Ishikawa (cell line): ENCODE results near the gene TBC1D22A.

ENCODE experiments used
- CEBPB ChIP-seq: IDR thresholded peaks from 2 replicates; pipeline ENCODE4 v1.6.1; 2012
- CREB1 ChIP-seq: IDR thresholded peaks from 2 replicates; pipeline ENCODE4 v1.6.1; 2012; ENCODE audit warnings: low read depth
- EGR1 ChIP-seq: IDR thresholded peaks from 2 replicates; pipeline ENCODE4 v1.6.1; 2012
- EP300 ChIP-seq: IDR thresholded peaks from 2 replicates; pipeline ENCODE4 v1.6.1; 2012; ENCODE audit warnings: borderline replicate concordance
- MAX ChIP-seq: IDR thresholded peaks from 2 replicates; pipeline ENCODE4 v1.6.1; 2012
- RAD21 ChIP-seq: IDR thresholded peaks from 2 replicates; pipeline ENCODE4 v1.6.1; 2012; ENCODE audit warnings: low read depth
- REST ChIP-seq: IDR thresholded peaks from 2 replicates; pipeline ENCODE4 v1.6.1; 2012; ENCODE audit warnings: low read depth, mild to moderate bottlenecking
- TCF12 ChIP-seq: IDR thresholded peaks from 2 replicates; pipeline ENCODE4 v1.6.1; 2012; ENCODE audit warnings: low read depth
- TEAD4 ChIP-seq: IDR thresholded peaks from 2 replicates; pipeline ENCODE4 v1.6.1; 2012
- YY1 ChIP-seq: IDR thresholded peaks from 2 replicates; pipeline ENCODE4 v1.6.1; 2012; ENCODE audit warnings: low read depth

GRCh38 chr22:46763051-46763705, 728 bp downstream of the TBC1D22A start:
- TF ChIP-seq CREB1 (no peak), CEBPB (no peak), YY1 (no peak), RAD21 (no peak), EGR1 (no peak), TCF12 (no peak), EP300 (no peak), REST (no peak), MAX (no peak), TEAD4 (no peak)
